Measurements from ENCODE around the gene ZNF544. TPM values are rescaled to one million over a fixed set of nuclear protein-coding genes. Genes with fewer than 3 reads are reported as not detected.
"Not testable (repeated sequence)": the region's sequence is repeated elsewhere in the genome, so short reads cannot be mapped to it uniquely, and the experiment has no call there.

ZNF544 gene
- total RNA-seq, 1 donor from 2014 or later: 26.1 TPM

DNA sequence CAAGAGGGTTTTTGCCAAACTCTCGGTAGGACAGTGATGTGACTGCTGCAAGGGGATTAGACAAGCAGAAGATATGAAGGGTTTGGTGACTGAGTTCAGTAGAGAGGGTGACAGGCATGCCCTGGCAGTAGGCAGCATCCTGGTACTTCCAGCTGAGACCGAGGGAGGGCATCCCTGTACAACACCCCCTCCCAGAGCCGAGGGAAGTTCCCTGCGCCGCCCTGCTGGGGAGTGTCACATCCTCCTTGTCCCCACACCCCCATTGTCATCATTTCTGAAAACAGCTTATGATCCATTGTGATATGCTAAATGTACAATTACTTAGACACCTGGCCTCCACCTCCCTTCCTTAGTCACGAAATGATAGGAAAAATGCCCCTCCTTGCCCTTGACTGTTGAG is 14.6 kb downstream of the ZNF544 start:
- no peaks in the 10 kb centered on the region for H3K27me3 ChIP-seq (ENCODE audit: control insufficient read depth in 3 of 3, insufficient read depth in 3 of 3, low read length in 3 of 3)
- H3K36me3 ChIP-seq (ENCODE audit: control insufficient read depth in 3 of 3, insufficient read depth in 3 of 3, low read length in 3 of 3): peaks cover 63 to 68% (median 64%) of the 10 kb centered on the region in 3 donors
- H3K9me3 ChIP-seq (ENCODE audit: control insufficient read depth in 3 of 3, low read length in 3 of 3): peaks cover 28 to 55% (median 44%) of the 10 kb centered on the region in 3 donors
- no peak overlapping the region for H3K27ac ChIP-seq (ENCODE audit: low read depth, low read length)
- H3K4me1 ChIP-seq (ENCODE audit: control insufficient read depth in 3 of 3, insufficient read depth in 3 of 3, low read length in 3 of 3): no peaks in the 10 kb centered on the region
- peak overlapping the region in 2 of 3 donors; percentile 20 to 49 for H3K4me3 ChIP-seq (ENCODE audit: low read length in 3 of 3)
- no peak overlapping the region for H3K9ac ChIP-seq (ENCODE audit: low read depth in 1 of 3, low read length in 3 of 3)

DNA sequence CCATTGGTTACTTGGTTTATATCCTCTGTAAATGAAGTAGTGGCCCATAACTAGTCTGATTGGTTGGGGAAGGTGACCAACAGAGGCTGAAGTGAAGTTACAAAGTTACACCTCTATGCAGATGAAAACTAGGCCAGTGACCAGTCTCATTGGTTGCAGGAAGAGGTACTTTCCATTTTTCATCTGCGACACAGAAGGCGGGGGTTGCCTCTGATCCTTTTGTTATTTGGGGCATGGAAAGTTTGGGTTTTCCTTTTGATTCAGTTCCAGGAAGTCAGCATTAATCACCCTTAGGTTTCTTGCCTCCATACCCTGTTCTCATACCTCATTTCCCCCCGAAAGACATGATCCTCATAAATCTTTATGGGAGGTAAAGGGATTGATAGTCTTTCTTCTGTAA is 20.2 kb downstream of the ZNF544 start:
- H3K4me3 ChIP-seq (ENCODE audit: low read length in 3 of 3): peak overlapping the region; percentile 14 to 44 (median 21)
- H3K36me3 ChIP-seq (ENCODE audit: control insufficient read depth in 3 of 3, insufficient read depth in 3 of 3, low read length in 3 of 3): peaks cover 64 to 80% (median 68%) of the 10 kb centered on the region in 3 donors
- H3K27me3 ChIP-seq (ENCODE audit: control insufficient read depth in 3 of 3, insufficient read depth in 3 of 3, low read length in 3 of 3): no peaks in the 10 kb centered on the region
- no peak overlapping the region for H3K27ac ChIP-seq (ENCODE audit: low read depth, low read length)
- peaks cover 16 to 63% (median 38%) of the 10 kb centered on the region in 3 donors for H3K9me3 ChIP-seq (ENCODE audit: control insufficient read depth in 3 of 3, low read length in 3 of 3)
- no peak overlapping the region for H3K9ac ChIP-seq (ENCODE audit: low read depth in 1 of 3, low read length in 3 of 3)
- H3K4me1 ChIP-seq (ENCODE audit: control insufficient read depth in 3 of 3, insufficient read depth in 3 of 3, low read length in 3 of 3): no peaks in the 10 kb centered on the region

DNA sequence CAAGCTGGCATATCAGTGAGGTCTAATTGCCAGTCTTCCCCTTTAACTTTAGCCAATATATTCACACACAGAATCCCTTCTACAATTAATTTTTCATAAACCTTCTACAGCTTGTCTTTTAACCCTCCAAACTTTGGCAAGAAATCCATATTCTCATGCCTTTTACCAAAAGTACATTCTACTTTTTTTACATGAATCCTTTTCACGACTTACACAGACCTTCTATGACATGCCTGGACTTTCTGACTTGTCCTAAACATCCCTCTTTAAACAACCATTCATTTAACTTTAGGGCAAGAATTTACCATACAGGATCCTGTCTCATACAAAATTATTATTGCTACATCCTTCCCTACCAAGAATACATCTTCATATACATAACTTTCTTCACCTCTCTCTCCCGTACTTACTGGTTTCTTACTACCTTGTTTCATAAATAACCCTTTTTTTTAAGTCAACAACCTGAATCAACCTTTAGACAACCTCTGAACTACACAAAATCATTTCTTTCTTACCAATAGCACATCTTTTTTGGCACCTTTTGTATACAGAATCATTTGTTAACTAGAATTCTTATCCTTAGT is 23.5 kb downstream of the ZNF544 start:
- Histone ChIP-seq H3K36me3 (ENCODE audit: control insufficient read depth in 3 of 3, insufficient read depth in 3 of 3, low read length in 3 of 3) (peaks cover 51 to 74% (median 56%) of the 10 kb centered on the region in 3 donors), H3K9ac (ENCODE audit: low read depth in 1 of 3, low read length in 3 of 3) (no peak overlapping the region), H3K27ac (ENCODE audit: low read depth, low read length) (no peak overlapping the region), H3K27me3 (ENCODE audit: control insufficient read depth in 3 of 3, insufficient read depth in 3 of 3, low read length in 3 of 3) (no peaks in the 10 kb centered on the region), H3K9me3 (ENCODE audit: control insufficient read depth in 3 of 3, low read length in 3 of 3) (peaks cover 22 to 61% (median 33%) of the 10 kb centered on the region in 3 donors), H3K4me3 (ENCODE audit: low read length in 3 of 3) (peak overlapping the region in 1 of 3 donors; percentile 24), H3K4me1 (ENCODE audit: control insufficient read depth in 3 of 3, insufficient read depth in 3 of 3, low read length in 3 of 3) (no peaks in the 10 kb centered on the region)

DNA sequence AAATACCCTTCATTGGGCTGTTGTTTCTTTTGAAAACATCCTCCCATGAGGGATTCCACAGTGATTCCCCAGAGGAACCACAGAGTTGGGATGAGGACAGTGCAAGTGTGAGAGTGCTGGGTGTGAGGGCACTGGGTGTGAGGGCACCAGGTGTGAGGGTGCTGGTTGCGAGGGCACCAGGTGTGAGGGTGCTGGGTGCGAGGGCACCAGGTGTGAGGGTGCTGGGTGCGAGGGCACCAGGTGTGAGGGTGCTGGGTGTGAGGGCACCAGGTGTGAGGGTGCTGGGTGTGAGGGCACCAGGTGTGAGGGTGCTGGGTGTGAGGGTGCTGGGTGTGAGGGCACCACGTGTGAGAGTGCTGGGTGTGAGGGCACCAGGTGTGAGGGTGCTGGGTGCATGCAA is 29.5 kb downstream of the ZNF544 start:
- not testable (repeated sequence) for H3K27me3 ChIP-seq (ENCODE audit: control insufficient read depth in 3 of 3, insufficient read depth in 3 of 3, low read length in 3 of 3); H3K27ac ChIP-seq (ENCODE audit: low read depth, low read length); H3K4me1 ChIP-seq (ENCODE audit: control insufficient read depth in 3 of 3, insufficient read depth in 3 of 3, low read length in 3 of 3); H3K9ac ChIP-seq (ENCODE audit: low read depth in 1 of 3, low read length in 3 of 3)
- Histone ChIP-seq H3K36me3 (ENCODE audit: control insufficient read depth in 3 of 3, insufficient read depth in 3 of 3, low read length in 3 of 3) (peaks cover 66 to 78% (median 72%) of the 10 kb centered on the region in 3 donors), H3K9me3 (ENCODE audit: control insufficient read depth in 3 of 3, low read length in 3 of 3) (peaks cover 59 to 74% (median 67%) of the 10 kb centered on the region in 3 donors), H3K4me3 (ENCODE audit: low read length in 3 of 3) (peak overlapping the region; percentile 17 to 60 (median 59))

DNA sequence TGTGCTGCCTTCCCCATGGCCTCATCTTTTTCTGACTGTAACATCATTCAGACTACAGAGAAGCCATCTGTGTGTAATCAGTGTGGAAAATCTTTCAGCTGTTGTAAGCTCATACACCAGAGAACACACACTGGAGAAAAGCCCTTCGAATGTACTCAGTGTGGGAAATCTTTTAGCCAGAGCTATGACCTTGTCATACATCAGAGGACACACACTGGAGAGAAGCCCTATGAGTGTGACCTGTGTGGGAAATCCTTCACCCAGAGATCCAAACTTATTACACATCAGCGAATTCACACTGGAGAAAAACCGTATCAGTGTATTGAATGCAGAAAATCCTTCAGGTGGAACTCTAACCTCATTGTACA is 32.9 kb downstream of the ZNF544 start:
- peaks cover 65 to 74% (median 66%) of the 10 kb centered on the region in 3 donors for H3K36me3 ChIP-seq (ENCODE audit: control insufficient read depth in 3 of 3, insufficient read depth in 3 of 3, low read length in 3 of 3)
- H3K9me3 ChIP-seq (ENCODE audit: control insufficient read depth in 3 of 3, low read length in 3 of 3): peaks cover 66 to 71% (median 70%) of the 10 kb centered on the region in 3 donors
- no peak overlapping the region for H3K27ac ChIP-seq (ENCODE audit: low read depth, low read length)
- H3K9ac ChIP-seq (ENCODE audit: low read depth in 1 of 3, low read length in 3 of 3): no peak overlapping the region
- H3K27me3 ChIP-seq (ENCODE audit: control insufficient read depth in 3 of 3, insufficient read depth in 3 of 3, low read length in 3 of 3): no peaks in the 10 kb centered on the region
- peak overlapping the region; percentile 0 to 60 (median 42) for H3K4me3 ChIP-seq (ENCODE audit: low read length in 3 of 3)
- no peaks in the 10 kb centered on the region for H3K4me1 ChIP-seq (ENCODE audit: control insufficient read depth in 3 of 3, insufficient read depth in 3 of 3, low read length in 3 of 3)

DNA sequence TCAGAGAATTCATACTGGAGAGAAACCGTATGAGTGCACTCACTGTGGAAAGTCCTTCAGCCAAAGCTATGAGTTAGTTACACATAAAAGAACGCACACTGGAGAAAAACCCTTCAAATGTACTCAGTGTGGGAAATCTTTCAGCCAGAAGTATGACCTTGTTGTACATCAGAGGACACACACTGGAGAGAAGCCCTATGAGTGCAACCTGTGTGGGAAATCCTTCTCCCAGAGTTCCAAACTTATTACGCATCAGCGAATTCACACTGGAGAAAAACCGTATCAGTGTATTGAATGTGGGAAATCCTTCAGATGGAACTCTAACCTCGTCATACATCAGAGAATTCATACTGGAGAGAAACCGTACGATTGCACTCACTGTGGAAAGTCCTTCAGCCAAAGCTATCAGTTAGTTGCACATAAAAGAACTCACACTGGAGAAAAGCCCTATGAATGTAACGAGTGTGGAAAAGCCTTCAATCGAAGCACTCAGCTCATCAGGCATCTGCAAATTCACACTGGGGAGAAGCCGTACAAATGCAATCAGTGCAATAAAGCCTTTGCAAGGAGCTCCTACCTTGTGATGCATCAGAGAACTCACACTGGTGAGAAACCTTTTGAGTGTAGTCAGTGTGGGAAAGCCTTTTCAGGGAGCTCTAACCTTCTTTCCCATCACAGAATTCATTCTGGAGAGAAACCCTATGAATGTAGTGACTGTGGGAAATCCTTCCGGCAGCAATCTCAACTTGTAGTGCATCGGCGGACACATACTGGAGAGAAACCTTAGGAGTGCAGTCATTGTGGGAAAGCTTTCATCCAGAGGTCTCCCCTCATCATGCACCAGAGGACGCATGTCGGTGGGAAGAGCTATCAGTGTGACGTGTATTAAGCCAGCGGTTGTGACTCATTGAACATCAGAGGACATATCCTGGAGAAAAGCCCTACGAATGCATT is 33.5 kb downstream of the ZNF544 start:
- no peak overlapping the region for H3K9ac ChIP-seq (ENCODE audit: low read depth in 1 of 3, low read length in 3 of 3)
- H3K4me3 ChIP-seq (ENCODE audit: low read length in 3 of 3): peak overlapping the region; percentile 42 to 60 (median 58)
- H3K9me3 ChIP-seq (ENCODE audit: control insufficient read depth in 3 of 3, low read length in 3 of 3): peaks cover 66 to 75% (median 73%) of the 10 kb centered on the region in 3 donors
- H3K27ac ChIP-seq (ENCODE audit: low read depth, low read length): no peak overlapping the region
- H3K27me3 ChIP-seq (ENCODE audit: control insufficient read depth in 3 of 3, insufficient read depth in 3 of 3, low read length in 3 of 3): no peaks in the 10 kb centered on the region
- H3K4me1 ChIP-seq (ENCODE audit: control insufficient read depth in 3 of 3, insufficient read depth in 3 of 3, low read length in 3 of 3): no peaks in the 10 kb centered on the region
- peaks cover 62 to 75% (median 64%) of the 10 kb centered on the region in 3 donors for H3K36me3 ChIP-seq (ENCODE audit: control insufficient read depth in 3 of 3, insufficient read depth in 3 of 3, low read length in 3 of 3)

DNA sequence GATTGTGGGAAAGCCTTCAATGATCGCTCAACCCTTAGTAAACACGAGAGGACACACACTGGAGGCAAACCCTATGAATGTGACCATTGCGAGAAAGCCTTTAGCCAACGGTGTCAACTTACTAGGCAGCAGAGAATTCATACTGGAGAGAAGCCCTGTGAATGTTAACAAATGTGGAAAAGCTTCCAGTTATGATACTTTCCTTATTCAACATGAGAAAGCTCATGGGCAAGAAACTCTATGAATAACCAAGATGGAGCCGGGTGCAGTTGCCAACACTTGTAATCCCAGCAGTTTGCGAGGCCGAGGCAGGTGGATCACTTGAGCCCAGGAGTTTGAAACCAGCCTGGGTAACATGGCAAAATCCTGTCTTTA is 34.2 kb downstream of the ZNF544 start:
- Histone ChIP-seq H3K9me3 (ENCODE audit: control insufficient read depth in 3 of 3, low read length in 3 of 3) (peaks cover 60 to 69% (median 67%) of the 10 kb centered on the region in 3 donors), H3K9ac (ENCODE audit: low read depth in 1 of 3, low read length in 3 of 3) (no peak overlapping the region), H3K4me3 (ENCODE audit: low read length in 3 of 3) (peak overlapping the region; percentile 42 to 60 (median 58)), H3K36me3 (ENCODE audit: control insufficient read depth in 3 of 3, insufficient read depth in 3 of 3, low read length in 3 of 3) (peaks cover 55 to 69% (median 57%) of the 10 kb centered on the region in 3 donors), H3K27ac (ENCODE audit: low read depth, low read length) (no peak overlapping the region), H3K4me1 (ENCODE audit: control insufficient read depth in 3 of 3, insufficient read depth in 3 of 3, low read length in 3 of 3) (no peaks in the 10 kb centered on the region), H3K27me3 (ENCODE audit: control insufficient read depth in 3 of 3, insufficient read depth in 3 of 3, low read length in 3 of 3) (no peaks in the 10 kb centered on the region)

DNA sequence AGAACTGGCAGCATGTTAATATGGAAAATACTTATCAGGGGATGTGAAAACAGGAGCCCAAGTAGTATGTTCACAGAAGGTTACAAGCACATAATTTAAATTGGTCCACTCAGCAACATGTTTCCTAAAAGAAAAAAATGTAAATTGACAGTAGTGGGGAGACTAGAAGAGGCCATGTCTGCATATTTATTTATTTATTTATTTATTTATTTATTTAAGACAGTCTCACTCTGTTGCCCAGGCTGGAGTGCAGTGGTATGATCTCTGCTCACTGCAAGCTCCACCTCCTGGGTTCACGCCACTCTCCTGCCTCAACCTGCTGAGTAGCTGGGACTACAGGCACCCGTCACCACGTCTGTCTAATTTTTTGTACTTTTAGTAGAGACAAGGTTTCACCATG is 36.4 kb downstream of the ZNF544 start:
- Histone ChIP-seq H3K4me3 (ENCODE audit: low read length in 3 of 3) (no peak overlapping the region), H3K27me3 (ENCODE audit: control insufficient read depth in 3 of 3, insufficient read depth in 3 of 3, low read length in 3 of 3) (no peaks in the 10 kb centered on the region), H3K36me3 (ENCODE audit: control insufficient read depth in 3 of 3, insufficient read depth in 3 of 3, low read length in 3 of 3) (peaks cover 40 to 57% (median 41%) of the 10 kb centered on the region in 3 donors), H3K27ac (ENCODE audit: low read depth, low read length) (no peak overlapping the region), H3K4me1 (ENCODE audit: control insufficient read depth in 3 of 3, insufficient read depth in 3 of 3, low read length in 3 of 3) (no peaks in the 10 kb centered on the region), H3K9me3 (ENCODE audit: control insufficient read depth in 3 of 3, low read length in 3 of 3) (peaks cover 45 to 64% (median 56%) of the 10 kb centered on the region in 3 donors), H3K9ac (ENCODE audit: low read depth in 1 of 3, low read length in 3 of 3) (no peak overlapping the region)

DNA sequence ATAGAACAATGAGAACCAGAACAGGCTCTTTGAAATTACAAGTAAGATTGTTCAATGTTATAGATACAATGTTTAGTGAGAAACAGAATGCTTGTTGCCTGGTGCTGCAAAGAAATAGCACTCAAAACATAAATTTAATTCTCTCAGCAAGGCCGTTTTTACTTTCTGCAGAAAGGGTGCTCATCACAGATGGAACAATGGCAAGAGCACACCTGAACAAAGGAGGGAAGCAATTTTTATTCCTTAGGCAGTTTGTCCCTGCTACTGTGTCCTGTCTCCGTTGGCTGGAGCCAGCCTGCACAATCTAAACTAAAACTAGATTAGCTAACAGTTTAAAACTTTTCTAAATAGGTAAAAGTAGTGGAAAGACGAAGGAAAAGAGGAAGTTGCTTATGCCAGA is 39.6 kb downstream of the ZNF544 start:
- Histone ChIP-seq H3K27me3 (ENCODE audit: control insufficient read depth in 3 of 3, insufficient read depth in 3 of 3, low read length in 3 of 3) (no peaks in the 10 kb centered on the region), H3K4me3 (ENCODE audit: low read length in 3 of 3) (peak overlapping the region; percentile 4 to 29 (median 26)), H3K9me3 (ENCODE audit: control insufficient read depth in 3 of 3, low read length in 3 of 3) (peaks cover 26 to 44% (median 35%) of the 10 kb centered on the region in 3 donors), H3K4me1 (ENCODE audit: control insufficient read depth in 3 of 3, insufficient read depth in 3 of 3, low read length in 3 of 3) (no peaks in the 10 kb centered on the region), H3K9ac (ENCODE audit: low read depth in 1 of 3, low read length in 3 of 3) (no peak overlapping the region), H3K36me3 (ENCODE audit: control insufficient read depth in 3 of 3, insufficient read depth in 3 of 3, low read length in 3 of 3) (peaks cover 11 to 39% (median 17%) of the 10 kb centered on the region in 3 donors), H3K27ac (ENCODE audit: low read depth, low read length) (no peak overlapping the region)
